ENCODE measurements around the gene LRRK1. TPM values are rescaled to one million over a fixed set of nuclear protein-coding genes. Genes with fewer than 3 reads are reported as not detected.

Gene LRRK1
- polyA plus RNA-seq, 4 donors = 3.8 to 9.4 (median 5.9) TPM

DNA sequence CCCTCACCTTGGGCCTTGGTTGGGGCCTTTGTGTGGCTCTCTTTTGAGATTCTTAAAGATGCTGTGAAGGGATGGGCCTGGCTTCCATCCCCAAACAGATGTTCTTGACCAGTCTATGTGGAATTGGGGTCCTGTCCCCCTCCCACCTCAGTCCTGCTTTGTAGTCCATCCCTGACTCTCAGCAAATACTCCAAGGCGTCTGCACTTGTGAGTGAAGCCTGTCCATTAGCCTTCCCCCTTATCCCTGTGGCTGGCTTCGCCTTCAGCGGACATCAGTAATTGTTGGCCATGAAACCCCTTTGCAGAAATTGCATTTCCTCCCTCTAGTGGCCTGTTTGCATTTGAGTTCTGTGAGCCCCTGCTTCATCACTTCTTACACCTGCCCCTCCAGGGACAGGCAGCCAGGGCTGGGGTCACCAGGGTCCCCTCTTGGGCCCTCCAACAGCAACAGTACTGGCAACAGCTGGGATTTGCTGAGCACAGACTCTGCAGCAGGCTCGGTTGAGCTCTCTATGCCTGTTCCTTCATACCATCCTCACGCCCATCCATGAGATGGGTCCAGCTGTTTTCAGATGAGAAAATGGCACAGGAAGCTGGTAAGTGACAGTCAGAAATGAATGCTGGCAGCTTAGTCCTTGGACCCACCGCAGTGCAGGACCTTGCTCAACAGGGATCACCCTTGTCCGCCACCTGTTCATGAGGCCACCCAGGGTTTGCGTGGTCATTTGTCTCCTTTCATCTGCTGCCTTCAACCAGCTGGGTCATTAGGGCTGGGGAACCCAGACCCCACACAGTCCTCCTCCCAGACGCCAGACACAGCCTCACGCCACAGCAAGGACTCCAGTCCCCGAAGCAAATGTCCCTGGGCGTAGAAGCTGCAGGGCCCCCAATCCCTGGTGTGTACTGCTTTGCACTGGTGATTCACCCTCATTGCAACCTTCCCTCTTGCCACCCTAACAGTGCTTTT is 8.9 kb upstream of the LRRK1 start:
- WGBS, 3 donors = 76 to 85% (median 80%) methylated on average over 12 of the region's 12 CpGs
- no peak overlapping the region for H3K4me3 ChIP-seq (ENCODE audit: low read depth in 1 of 3, low read length in 3 of 3)
- H3K27me3 ChIP-seq (ENCODE audit: control insufficient read depth in 3 of 3, insufficient read depth in 3 of 3, low read length in 3 of 3) = peaks cover 0 to 4% (median 0%) of the 10 kb centered on the region in 3 donors
- H3K9me3 ChIP-seq (ENCODE audit: control insufficient read depth in 2 of 2, insufficient read depth in 1 of 2, low read depth in 1 of 2, low read length in 1 of 2) = peaks cover 0 to 4% of the 10 kb centered on the region in 2 donors
- DNase-seq (no peak), FAIRE-seq (no peak)
- no peaks in the 10 kb centered on the region for H3K4me1 ChIP-seq (ENCODE audit: control insufficient read depth in 3 of 3, insufficient read depth in 2 of 3, low read depth in 1 of 3, low read length in 2 of 3)
- H3K36me3 ChIP-seq (ENCODE audit: control insufficient read depth in 3 of 3, insufficient read depth in 2 of 3, low read depth in 1 of 3, low read length in 3 of 3) = peaks cover 0 to 15% (median 0%) of the 10 kb centered on the region in 3 donors
- peak overlapping the region in 1 of 3 donors; percentile 10 for H3K27ac ChIP-seq (ENCODE audit: low read depth in 1 of 3, low read length in 2 of 3)

DNA sequence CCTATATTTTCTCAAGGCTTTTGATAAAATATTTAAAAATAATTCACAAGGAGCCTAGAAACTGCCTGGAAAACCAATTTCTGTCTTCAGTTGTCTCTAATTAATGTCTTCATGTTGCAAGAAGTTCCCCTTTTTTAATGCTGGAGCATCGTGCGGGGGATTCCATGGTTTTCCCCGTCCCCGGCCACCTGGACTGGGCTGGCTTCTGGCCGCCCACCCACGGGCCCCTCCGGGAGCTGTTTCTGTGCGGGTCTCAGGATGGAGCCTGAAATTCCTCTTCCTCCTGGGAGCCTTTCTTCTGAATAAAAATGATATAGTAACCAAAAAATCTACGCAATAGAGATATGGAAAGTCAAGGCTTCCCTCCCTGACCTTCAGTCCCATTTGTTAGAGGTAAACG is 8.1 kb upstream of the LRRK1 start:
- H3K9me3 ChIP-seq (ENCODE audit: control insufficient read depth in 2 of 2, insufficient read depth in 1 of 2, low read depth in 1 of 2, low read length in 1 of 2) = peaks cover 0 to 4% of the 10 kb centered on the region in 2 donors
- 86 to 89% (median 86%) methylated on average over 10 of the region's 10 CpGs for WGBS, 3 donors
- DNase-seq (no peak), FAIRE-seq (no peak)
- peaks cover 0 to 10% (median 0%) of the 10 kb centered on the region in 3 donors for H3K36me3 ChIP-seq (ENCODE audit: control insufficient read depth in 3 of 3, insufficient read depth in 2 of 3, low read depth in 1 of 3, low read length in 3 of 3)
- peaks cover 0 to 4% (median 0%) of the 10 kb centered on the region in 3 donors for H3K27me3 ChIP-seq (ENCODE audit: control insufficient read depth in 3 of 3, insufficient read depth in 3 of 3, low read length in 3 of 3)
- no peak overlapping the region for H3K4me3 ChIP-seq (ENCODE audit: low read depth in 1 of 3, low read length in 3 of 3)
- H3K27ac ChIP-seq (ENCODE audit: low read depth in 1 of 3, low read length in 2 of 3) = no peak overlapping the region
- H3K4me1 ChIP-seq (ENCODE audit: control insufficient read depth in 3 of 3, insufficient read depth in 2 of 3, low read depth in 1 of 3, low read length in 2 of 3) = no peaks in the 10 kb centered on the region

DNA sequence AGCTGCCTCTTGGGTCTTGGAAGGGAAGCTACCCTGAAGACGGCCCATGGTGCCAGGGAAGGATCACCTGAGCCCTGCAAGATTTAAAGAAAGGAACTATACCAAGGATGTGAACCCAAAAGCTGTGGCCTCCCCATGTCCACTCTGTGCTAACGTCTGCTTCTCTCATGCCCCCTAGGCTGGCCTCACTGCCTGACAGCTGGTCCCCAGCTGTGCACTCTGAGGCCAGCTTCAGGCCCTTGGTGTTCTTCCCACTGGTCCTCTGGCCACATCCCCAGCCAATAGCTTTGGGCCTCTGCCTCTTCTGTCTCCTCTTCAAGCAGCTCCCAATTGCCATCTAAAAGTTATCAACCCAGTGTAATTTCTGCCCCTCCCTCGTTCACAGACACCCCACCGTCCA is 5.2 kb upstream of the LRRK1 start:
- no peak overlapping the region for H3K4me3 ChIP-seq (ENCODE audit: low read depth in 1 of 3, low read length in 3 of 3)
- WGBS, 3 donors = 76 to 90% (median 85%) methylated on average over 4 of the region's 4 CpGs
- FAIRE-seq (no peak), DNase-seq (no peak)
- H3K36me3 ChIP-seq (ENCODE audit: control insufficient read depth in 3 of 3, insufficient read depth in 2 of 3, low read depth in 1 of 3, low read length in 3 of 3) = peaks cover 0 to 8% (median 0%) of the 10 kb centered on the region in 3 donors
- no peak overlapping the region for H3K27ac ChIP-seq (ENCODE audit: low read depth in 1 of 3, low read length in 2 of 3)
- peaks cover 0 to 6% (median 0%) of the 10 kb centered on the region in 3 donors for H3K4me1 ChIP-seq (ENCODE audit: control insufficient read depth in 3 of 3, insufficient read depth in 2 of 3, low read depth in 1 of 3, low read length in 2 of 3)
- H3K27me3 ChIP-seq (ENCODE audit: control insufficient read depth in 3 of 3, insufficient read depth in 3 of 3, low read length in 3 of 3) = peaks cover 0 to 14% (median 0%) of the 10 kb centered on the region in 3 donors
- peaks cover 0 to 4% of the 10 kb centered on the region in 2 donors for H3K9me3 ChIP-seq (ENCODE audit: control insufficient read depth in 2 of 2, insufficient read depth in 1 of 2, low read depth in 1 of 2, low read length in 1 of 2)

DNA sequence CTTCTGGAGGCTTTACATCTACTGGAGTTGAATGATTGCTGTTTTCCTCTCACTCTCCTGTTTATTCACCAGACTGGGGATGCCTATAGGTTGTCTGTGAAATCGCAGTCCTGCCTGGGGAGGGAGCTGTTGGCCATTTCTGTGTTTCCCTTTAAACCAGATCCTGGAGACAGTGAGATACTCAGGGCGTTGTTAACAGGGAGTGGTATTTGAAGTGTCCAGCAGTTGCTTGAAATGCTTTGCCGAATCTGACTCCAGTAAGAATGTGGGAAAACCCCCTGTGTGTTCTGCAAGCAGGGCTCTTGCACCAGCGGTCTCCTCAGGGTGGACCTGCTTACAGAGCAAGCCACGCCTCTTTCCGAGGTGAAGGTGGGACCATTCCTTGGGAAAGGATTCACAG is 4.3 kb upstream of the LRRK1 start:
- Histone ChIP-seq H3K9me3 (ENCODE audit: control insufficient read depth in 2 of 2, insufficient read depth in 1 of 2, low read depth in 1 of 2, low read length in 1 of 2) (peaks cover 0 to 4% of the 10 kb centered on the region in 2 donors), H3K27me3 (ENCODE audit: control insufficient read depth in 3 of 3, insufficient read depth in 3 of 3, low read length in 3 of 3) (peaks cover 0 to 18% (median 0%) of the 10 kb centered on the region in 3 donors), H3K4me1 (ENCODE audit: control insufficient read depth in 3 of 3, insufficient read depth in 2 of 3, low read depth in 1 of 3, low read length in 2 of 3) (peaks cover 0 to 6% (median 0%) of the 10 kb centered on the region in 3 donors), H3K27ac (ENCODE audit: low read depth in 1 of 3, low read length in 2 of 3) (no peak overlapping the region), H3K36me3 (ENCODE audit: control insufficient read depth in 3 of 3, insufficient read depth in 2 of 3, low read depth in 1 of 3, low read length in 3 of 3) (peaks cover 0 to 8% (median 0%) of the 10 kb centered on the region in 3 donors), H3K4me3 (ENCODE audit: low read depth in 1 of 3, low read length in 3 of 3) (no peak overlapping the region)
- DNase-seq (peak in 1 of 2 donors; percentile 19), FAIRE-seq (no peak)
- 71 to 87% (median 82%) methylated on average over 6 of the region's 6 CpGs for WGBS, 3 donors

DNA sequence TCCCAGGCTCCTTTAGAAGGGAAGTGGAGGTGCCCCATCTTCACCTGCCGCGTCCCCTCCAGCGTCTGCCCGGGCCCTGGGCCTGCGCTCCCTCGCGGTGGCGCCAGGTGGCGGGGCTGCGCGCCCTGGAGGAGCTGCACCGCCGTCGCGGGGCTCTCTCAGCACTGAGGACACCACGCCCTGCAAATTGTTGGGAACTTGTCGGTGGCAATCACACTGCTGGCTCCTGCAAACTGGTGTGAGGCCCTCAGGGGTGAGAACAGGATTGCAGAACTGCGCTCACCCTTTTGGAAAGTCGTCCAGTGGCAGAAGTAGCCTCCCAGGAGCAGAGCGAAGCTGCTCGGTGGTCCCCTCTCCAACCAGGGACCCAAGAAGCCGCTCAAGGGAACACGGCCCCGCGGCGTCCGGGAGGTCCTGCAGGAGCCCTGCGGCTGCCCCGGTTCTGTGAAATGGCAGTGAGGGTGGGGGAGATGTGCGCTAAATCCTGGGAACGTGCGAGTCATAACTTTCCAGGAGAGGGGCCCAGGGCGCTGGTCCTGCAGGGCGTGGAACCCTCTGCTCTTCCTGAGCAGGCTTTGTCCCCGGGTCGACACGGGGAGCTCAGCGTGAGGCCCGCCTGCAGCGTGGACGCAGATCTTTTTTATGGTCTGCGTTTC is 995 bp upstream of the LRRK1 start:
- H3K4me3 ChIP-seq (ENCODE audit: low read depth in 1 of 3, low read length in 3 of 3) = peak overlapping the region; percentile 39 to 84 (median 49)

DNA sequence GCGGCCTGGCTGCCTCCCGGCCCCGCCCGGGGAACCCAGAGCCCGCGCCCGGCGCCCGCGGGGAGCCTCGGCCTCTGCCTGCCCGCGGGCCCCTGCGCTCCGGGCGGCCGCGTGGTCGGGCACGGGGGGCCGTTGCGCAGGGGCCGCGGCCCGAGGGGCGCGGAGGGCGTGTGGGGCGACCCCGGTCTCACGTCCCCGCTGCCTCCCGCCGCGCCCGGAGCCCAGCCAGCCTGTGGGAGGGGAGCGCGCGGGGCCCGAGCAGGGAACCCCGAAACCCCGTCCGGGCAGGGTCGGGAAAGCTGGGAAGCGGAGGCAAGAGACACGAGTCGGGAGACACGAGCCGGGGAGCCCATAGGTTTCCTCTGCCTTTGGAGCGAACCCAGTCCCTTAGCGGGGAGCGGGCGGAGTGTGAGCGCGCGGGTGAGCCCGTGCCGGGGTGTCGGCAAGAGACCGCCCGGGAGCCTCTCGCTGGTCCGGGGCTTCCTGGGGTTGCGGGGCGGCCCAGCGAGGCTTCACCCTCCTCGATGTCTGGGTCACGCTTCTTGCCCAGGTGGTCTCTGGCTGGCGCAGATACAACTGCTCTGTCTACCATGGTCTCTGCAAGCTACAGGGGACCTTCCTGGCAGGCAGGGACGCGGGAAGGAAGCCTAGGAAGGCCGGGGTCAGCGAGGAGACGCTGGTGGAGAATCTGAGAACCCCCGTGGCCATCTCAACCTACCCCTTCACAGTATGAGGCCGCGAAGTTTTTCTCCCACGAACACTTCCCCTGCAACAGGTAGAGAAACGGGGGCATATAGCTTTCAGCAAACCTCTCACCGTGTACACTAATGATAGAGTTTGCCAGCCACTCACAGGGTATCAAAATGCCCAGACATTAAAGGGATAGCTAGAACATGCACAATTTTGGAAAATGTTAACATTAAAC is 586 bp downstream of the LRRK1 start:
- H3K4me3 ChIP-seq (ENCODE audit: low read depth in 1 of 3, low read length in 3 of 3) = peak overlapping the region; percentile 43 to 84 (median 73)

More for the DNA sequence above, 995 bp upstream of the LRRK1 start:
- Histone ChIP-seq H3K27me3 (ENCODE audit: control insufficient read depth in 3 of 3, insufficient read depth in 3 of 3, low read length in 3 of 3) (peaks cover 0 to 35% (median 0%) of the 10 kb centered on the region in 3 donors), H3K36me3 (ENCODE audit: control insufficient read depth in 3 of 3, insufficient read depth in 2 of 3, low read depth in 1 of 3, low read length in 3 of 3) (peaks cover 0 to 2% (median 0%) of the 10 kb centered on the region in 3 donors), H3K9me3 (ENCODE audit: control insufficient read depth in 2 of 2, insufficient read depth in 1 of 2, low read depth in 1 of 2, low read length in 1 of 2) (peaks cover 0 to 4% of the 10 kb centered on the region in 2 donors), H3K4me1 (ENCODE audit: control insufficient read depth in 3 of 3, insufficient read depth in 2 of 3, low read depth in 1 of 3, low read length in 2 of 3) (peaks cover 0 to 6% (median 0%) of the 10 kb centered on the region in 3 donors), H3K27ac (ENCODE audit: low read depth in 1 of 3, low read length in 2 of 3) (peak overlapping the region in 2 of 3 donors; percentile 30 to 88)
- WGBS, 3 donors = 1 to 2% (median 1%) methylated on average over 41 to 42 of the region's 42 CpGs
- FAIRE-seq (no peak), DNase-seq (peak; percentile 82 to 88)

DNA sequence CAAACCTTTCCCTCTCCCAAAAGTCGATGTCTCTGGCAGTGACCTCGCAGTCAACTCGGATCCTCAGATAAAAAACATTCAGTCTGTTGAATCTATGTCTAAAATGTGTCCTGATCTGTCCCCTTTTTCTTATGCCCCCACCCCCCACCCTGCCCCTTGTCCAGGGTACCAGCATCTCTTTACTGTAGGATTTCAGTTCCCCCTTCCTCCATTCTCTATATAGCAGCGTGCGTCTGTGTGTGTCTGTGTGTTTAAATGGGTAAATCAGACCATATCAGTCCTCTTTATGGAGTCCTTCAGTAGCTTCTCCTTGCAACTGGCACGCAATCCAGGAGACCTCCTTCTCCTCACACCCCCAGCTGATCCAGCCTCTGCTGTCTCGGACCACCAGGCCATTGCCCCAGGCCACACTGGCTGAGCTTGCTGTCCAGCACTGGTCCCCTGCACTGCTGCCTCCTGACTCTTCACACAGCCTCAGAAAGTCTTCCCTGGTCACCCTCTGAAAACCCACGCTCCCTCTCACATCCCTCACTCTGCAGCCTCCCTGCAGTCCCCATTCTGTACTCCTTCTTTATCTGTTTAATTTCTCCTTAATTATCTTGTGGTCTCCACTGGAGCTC is 1.5 kb downstream of the LRRK1 start:
- no peak for DNase-seq
- Histone ChIP-seq H3K27me3 (ENCODE audit: control insufficient read depth in 3 of 3, insufficient read depth in 3 of 3, low read length in 3 of 3) (peaks cover 0 to 31% (median 0%) of the 10 kb centered on the region in 3 donors), H3K36me3 (ENCODE audit: control insufficient read depth in 3 of 3, insufficient read depth in 2 of 3, low read depth in 1 of 3, low read length in 3 of 3) (peaks cover 0 to 2% (median 0%) of the 10 kb centered on the region in 3 donors), H3K27ac (ENCODE audit: low read depth in 1 of 3, low read length in 2 of 3) (no peak overlapping the region), H3K9me3 (ENCODE audit: control insufficient read depth in 2 of 2, insufficient read depth in 1 of 2, low read depth in 1 of 2, low read length in 1 of 2) (no peaks in the 10 kb centered on the region), H3K4me1 (ENCODE audit: control insufficient read depth in 3 of 3, insufficient read depth in 2 of 3, low read depth in 1 of 3, low read length in 2 of 3) (peaks cover 0 to 6% (median 0%) of the 10 kb centered on the region in 3 donors), H3K4me3 (ENCODE audit: low read depth in 1 of 3, low read length in 3 of 3) (no peak overlapping the region)
- 81 to 85% (median 82%) methylated on average over 8 of the region's 8 CpGs for WGBS, 3 donors
- FAIRE-seq = no peak

More for the DNA sequence above, 586 bp downstream of the LRRK1 start:
- peak; percentile 42 to 44 for DNase-seq
- Histone ChIP-seq H3K4me1 (ENCODE audit: control insufficient read depth in 3 of 3, insufficient read depth in 2 of 3, low read depth in 1 of 3, low read length in 2 of 3) (peaks cover 0 to 6% (median 0%) of the 10 kb centered on the region in 3 donors), H3K9me3 (ENCODE audit: control insufficient read depth in 2 of 2, insufficient read depth in 1 of 2, low read depth in 1 of 2, low read length in 1 of 2) (no peaks in the 10 kb centered on the region), H3K27ac (ENCODE audit: low read depth in 1 of 3, low read length in 2 of 3) (peak overlapping the region in 2 of 3 donors; percentile 50 to 72), H3K36me3 (ENCODE audit: control insufficient read depth in 3 of 3, insufficient read depth in 2 of 3, low read depth in 1 of 3, low read length in 3 of 3) (peaks cover 0 to 2% (median 0%) of the 10 kb centered on the region in 3 donors), H3K27me3 (ENCODE audit: control insufficient read depth in 3 of 3, insufficient read depth in 3 of 3, low read length in 3 of 3) (peaks cover 0 to 31% (median 0%) of the 10 kb centered on the region in 3 donors)
- 2 to 3% (median 2%) methylated on average over 53 to 80 of the region's 80 CpGs for WGBS, 3 donors
- no peak for FAIRE-seq
